MM.1S (cell line): ENCODE data around the gene CLCA4.

Experiments used
- EZH2 ChIP-seq: fragments of 300-600 bp; sonication (generic); optimal IDR thresholded peaks from 2 replicates; pipeline ENCODE3; 2017; ENCODE audit warnings: low read depth, mild to moderate bottlenecking, antibody characterized with exemption, low read length, mixed read lengths
- EZH2phosphoT487 ChIP-seq: fragments of 300-600 bp; sonication (generic); IDR thresholded peaks from 2 replicates; pipeline ENCODE4 v1.6.1; 2018; ENCODE audit warnings: antibody characterized with exemption, low read length
- TF ChIP-seq, protein P1 (sequence below): fragments of 300-600 bp; sonication (generic); IDR thresholded peaks from 2 replicates; pipeline ENCODE4 v1.5.1; 2016; ENCODE audit warnings: antibody characterized with exemption, low read length, mixed read lengths

DNA sequence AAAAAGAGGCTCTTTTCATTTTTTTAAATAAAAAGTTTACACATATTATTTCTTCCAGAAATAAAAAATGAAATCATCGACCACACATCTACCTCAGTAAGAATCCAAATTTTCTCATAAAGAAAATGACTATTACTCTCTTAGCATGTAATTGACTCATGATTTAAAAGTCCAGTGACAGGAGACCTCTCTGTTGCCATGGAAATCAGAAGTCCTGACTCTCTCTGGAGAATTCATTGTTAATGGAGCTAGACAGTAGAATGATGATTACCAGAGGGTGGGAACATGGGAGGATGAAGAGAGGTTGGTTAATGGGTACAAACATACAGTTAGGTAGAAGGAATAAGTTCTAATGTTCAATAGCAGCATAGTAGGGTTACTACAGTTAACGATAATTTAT lies 5.0 kb upstream of the CLCA4 start:
- TF ChIP-seq EZH2 = no peak
- TF ChIP-seq, protein P1, sequence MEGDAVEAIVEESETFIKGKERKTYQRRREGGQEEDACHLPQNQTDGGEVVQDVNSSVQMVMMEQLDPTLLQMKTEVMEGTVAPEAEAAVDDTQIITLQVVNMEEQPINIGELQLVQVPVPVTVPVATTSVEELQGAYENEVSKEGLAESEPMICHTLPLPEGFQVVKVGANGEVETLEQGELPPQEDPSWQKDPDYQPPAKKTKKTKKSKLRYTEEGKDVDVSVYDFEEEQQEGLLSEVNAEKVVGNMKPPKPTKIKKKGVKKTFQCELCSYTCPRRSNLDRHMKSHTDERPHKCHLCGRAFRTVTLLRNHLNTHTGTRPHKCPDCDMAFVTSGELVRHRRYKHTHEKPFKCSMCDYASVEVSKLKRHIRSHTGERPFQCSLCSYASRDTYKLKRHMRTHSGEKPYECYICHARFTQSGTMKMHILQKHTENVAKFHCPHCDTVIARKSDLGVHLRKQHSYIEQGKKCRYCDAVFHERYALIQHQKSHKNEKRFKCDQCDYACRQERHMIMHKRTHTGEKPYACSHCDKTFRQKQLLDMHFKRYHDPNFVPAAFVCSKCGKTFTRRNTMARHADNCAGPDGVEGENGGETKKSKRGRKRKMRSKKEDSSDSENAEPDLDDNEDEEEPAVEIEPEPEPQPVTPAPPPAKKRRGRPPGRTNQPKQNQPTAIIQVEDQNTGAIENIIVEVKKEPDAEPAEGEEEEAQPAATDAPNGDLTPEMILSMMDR = no peak
- TF ChIP-seq EZH2phosphoT487 = no peak
